ENCODE data around the gene HUNK.

DNA sequence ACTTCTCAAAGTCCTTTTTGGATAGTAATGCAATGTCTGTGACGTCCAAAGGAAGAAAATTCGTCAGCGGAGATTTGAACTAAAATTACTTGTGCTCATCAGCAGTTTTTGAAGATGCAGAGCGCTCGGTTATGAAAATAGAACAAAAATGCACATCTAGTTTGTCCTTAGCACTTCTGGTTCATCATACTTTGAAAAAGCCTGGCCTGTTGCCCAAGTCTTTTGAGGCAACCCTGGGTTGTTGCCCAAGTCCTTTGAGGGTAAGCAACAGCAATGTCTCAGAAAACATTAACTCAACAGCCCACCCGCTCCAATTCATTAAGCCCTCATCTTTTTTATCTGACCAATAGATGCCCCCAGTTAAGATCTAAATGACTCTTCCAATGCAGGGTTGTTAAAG, 91.9 kb downstream of the HUNK start:
- TF ChIP-seq TARDBP (IDR thresholded peaks at IDR 0.05) (no peak), NFRKB (IDR thresholded peaks at IDR 0.05) (no peak), PKNOX1 (IDR thresholded peaks at IDR 0.05) (no peak)
